WI38 (cell line): ENCODE measurements around the gene NLRP6.
"Not testable (repeated sequence)": the region's sequence is repeated elsewhere in the genome, so short reads cannot be mapped to it uniquely, and the experiment has no call there.

Experiments
- H3K4me3 ChIP-seq: 2 replicates; pipeline ENCODE4 v1.5.1; 2011; ENCODE audit warnings: low read depth, mild to moderate bottlenecking, control low read depth, low read length
- TF ChIP-seq, protein P1 (sequence below): IDR thresholded peaks from 2 replicates; pipeline ENCODE4 v1.5.1; 2012; ENCODE audit warnings: low read depth, mild to moderate bottlenecking, control low read depth, low read length

The NLRP6 gene

DNA sequence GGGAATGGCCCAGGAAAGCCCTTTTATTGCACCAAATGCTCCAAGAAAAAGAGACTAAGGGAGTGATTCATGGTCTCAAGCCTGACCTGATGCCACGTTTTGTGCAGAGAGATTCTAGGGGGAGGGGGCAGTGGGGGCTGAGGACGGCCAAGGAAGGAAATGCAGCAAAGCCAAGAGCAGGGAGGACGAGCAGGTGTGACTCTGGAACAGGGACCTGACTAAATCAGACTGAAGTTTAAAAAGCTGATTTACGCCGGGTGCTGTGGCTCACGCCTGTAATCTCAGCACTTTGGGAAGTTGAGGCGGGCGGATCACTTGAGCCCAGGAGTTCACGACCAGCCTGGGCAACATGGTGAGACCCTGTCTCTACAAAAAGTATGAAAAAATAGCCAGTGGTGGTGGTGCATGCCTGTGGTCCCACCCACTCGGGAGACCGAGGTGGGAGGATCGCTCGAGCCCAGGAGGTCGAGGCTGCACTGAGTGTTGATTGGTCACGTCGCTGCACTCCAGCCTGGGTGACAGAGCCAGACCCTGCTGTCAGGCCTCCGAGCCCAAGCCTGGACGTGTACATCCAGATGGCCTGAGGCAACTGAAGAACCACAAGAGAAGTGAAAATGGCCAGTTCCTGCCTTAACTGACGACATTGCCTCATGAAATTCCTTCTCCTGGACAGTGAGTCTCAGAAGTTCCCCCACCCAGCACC is 53.3 kb downstream of the NLRP6 start:
- H3K4me3 ChIP-seq: no peak overlapping the region
- TF ChIP-seq, protein P1, sequence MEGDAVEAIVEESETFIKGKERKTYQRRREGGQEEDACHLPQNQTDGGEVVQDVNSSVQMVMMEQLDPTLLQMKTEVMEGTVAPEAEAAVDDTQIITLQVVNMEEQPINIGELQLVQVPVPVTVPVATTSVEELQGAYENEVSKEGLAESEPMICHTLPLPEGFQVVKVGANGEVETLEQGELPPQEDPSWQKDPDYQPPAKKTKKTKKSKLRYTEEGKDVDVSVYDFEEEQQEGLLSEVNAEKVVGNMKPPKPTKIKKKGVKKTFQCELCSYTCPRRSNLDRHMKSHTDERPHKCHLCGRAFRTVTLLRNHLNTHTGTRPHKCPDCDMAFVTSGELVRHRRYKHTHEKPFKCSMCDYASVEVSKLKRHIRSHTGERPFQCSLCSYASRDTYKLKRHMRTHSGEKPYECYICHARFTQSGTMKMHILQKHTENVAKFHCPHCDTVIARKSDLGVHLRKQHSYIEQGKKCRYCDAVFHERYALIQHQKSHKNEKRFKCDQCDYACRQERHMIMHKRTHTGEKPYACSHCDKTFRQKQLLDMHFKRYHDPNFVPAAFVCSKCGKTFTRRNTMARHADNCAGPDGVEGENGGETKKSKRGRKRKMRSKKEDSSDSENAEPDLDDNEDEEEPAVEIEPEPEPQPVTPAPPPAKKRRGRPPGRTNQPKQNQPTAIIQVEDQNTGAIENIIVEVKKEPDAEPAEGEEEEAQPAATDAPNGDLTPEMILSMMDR: no peak

DNA sequence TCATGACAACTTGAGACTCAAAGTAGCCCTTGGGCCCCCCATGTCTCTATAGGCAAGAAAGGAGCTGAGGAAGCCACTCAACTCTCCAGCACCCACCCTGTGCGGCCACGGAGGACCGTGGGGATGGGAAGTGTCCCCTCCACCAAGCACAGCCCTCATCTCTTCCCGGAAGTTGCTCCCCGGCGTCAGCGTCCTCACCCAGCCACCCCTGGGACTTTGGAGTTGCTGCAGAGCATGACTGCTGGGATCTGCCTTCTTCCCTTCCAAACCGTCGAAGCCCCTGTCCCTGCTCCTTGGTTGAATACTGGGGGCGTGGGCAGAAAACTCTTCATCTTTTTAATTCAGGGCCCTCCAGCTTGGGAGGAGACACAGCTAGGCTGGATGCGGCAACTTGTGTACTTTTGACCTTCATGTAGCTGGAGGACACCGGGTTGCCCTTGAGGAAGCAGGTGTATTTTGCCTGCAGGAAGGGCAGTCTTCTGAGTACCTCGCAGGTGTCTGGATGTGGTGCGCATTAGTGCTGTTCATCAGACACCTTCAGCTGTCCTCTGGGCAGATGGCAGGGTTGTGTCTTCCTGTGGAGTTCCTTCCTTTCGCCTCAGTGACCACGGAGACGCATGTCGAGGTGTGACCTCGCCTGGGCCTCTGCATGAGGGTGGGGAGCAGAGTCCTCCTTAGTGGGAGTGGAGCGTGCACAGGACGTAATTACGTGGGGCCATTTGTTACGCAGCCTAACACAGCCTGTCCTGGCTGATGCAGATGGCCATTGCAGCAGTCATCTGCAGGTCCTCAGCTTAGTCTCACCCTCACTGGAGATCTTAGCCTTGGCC is 54.7 kb downstream of the NLRP6 start:
- no peak overlapping the region for H3K4me3 ChIP-seq
- TF ChIP-seq, protein P1: no peak

DNA sequence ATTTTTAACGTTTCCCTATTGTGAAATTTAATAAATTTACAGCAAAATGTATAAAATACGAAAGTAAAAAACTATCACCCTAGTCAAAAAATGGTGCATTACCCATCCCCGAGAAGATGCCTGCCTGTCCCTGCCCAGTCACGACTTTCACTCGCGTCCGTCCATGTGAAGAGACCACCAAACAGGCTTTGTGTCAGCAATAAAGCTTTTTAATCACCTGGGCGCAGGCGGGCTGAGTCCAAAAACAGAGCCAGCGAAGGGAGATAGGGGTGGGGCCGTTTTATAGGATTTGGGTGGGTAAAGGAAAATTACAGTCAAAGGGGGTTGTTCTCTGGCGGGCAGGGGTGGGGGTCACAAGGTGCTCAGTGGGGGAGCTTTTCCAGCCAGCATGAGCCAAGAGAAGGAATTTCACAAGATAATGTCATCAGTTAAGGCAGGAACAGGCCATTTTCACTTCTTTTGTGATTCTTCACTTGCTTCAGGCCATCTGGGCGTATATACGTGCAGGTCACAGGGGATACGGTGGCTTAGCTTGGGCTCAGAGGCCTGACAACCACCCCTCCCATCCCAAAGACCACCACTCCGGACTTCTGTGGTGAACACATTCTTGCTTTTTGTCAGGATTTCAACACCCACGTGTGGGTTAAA is 55.5 kb downstream of the NLRP6 start:
- H3K4me3 ChIP-seq: not testable (repeated sequence)

DNA sequence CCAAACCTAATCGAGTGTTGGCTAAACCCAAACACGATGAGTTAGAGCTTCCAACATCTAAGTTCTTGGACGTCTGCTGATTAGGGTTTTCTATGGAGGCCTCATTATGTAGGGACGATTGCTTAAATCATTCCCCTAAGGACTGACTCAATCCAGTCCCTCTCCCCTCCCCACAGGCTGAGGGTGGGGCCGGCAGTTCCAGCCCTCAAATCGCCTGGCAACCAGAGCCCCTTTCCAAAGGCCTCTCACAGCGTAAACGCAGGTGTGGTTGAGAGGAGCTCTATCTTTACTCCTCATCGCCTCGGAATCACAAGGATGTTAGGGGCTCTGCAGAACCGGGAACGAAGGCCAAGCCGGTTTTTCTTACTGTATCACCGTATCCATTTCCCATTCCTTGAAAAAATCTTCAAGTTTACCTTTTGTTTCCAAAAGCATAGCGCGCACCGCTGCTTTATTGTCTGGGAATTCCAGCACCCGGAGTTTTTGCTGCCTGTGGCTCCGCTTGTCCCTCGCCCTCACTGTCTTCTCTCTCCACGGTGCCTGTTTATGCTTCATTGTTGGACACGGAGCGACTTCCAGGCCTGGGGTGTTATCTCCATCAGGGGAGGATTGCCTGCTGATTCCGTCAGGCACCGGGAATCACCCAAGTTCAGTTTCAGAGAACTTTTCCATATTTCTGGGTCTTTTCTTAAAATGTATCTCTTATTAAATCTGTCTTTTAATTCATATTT is 56.2 kb downstream of the NLRP6 start:
- H3K4me3 ChIP-seq: no peak overlapping the region
- TF ChIP-seq, protein P1: no peak
